GM12892 (cell line): ENCODE data around the gene SORCS2.
"Not testable (repeated sequence)": the region's sequence is repeated elsewhere in the genome, so short reads cannot be mapped to it uniquely, and the experiment has no call there.

Experiments used
- DNase-seq: peaks from one replicate; pipeline ENCODE4 v3.0.0; 2011; ENCODE audit not compliant: insufficient read length
- FAIRE-seq: peaks from 2 replicates; lab custom pipeline; 2011; peaks lifted over from hg19 to GRCh38; lab: Jason Lieb, UNC
- POLR2A ChIP-seq: IDR thresholded peaks from 2 replicates; pipeline ENCODE4 v1.6.1; 2011; ENCODE audit warnings: low read depth, low read length, control low read depth
- POLR2AphosphoS5 ChIP-seq: IDR thresholded peaks from 2 replicates; pipeline ENCODE4 v1.6.1; 2011; ENCODE audit warnings: low read depth, low read length, control low read depth
- TAF1 ChIP-seq: IDR thresholded peaks from 2 replicates; pipeline ENCODE4 v1.6.1; 2011; ENCODE audit warnings: low read depth, mild to moderate bottlenecking, control low read depth, low read length, borderline replicate concordance

The SORCS2 gene

GRCh38 chr4:7207628-7208231 is 15.4 kb downstream of the SORCS2 start:
- DNase-seq = no peak
- FAIRE-seq = no peak
- TF ChIP-seq TAF1 (no peak), POLR2A (no peak), POLR2AphosphoS5 (no peak)

- no peak for DNase-seq
- TF ChIP-seq POLR2A = no peak
- no peak for TF ChIP-seq TAF1
- no peak for TF ChIP-seq POLR2AphosphoS5
- FAIRE-seq = no peak
Measured at GRCh38 chr4:7208509-7209451, 16.4 kb downstream of the SORCS2 start.

GRCh38 chr4:7209699-7210098 is 17.4 kb downstream of the SORCS2 start:
- FAIRE-seq (no peak), DNase-seq (no peak)
- no peak for TF ChIP-seq POLR2A
- no peak for TF ChIP-seq POLR2AphosphoS5
- no peak for TF ChIP-seq TAF1

- TF ChIP-seq TAF1 = no peak
- no peak for TF ChIP-seq POLR2A
- no peak for TF ChIP-seq POLR2AphosphoS5
- no peak for FAIRE-seq
- DNase-seq = no peak
Measured at GRCh38 chr4:7210824-7211223, 18.5 kb downstream of the SORCS2 start.

GRCh38 chr4:7212101-7212674 is 19.9 kb downstream of the SORCS2 start:
- DNase-seq = no peak
- TF ChIP-seq POLR2A (no peak), POLR2AphosphoS5 (no peak), TAF1 (no peak)
- FAIRE-seq = no peak

- no peak for DNase-seq
- FAIRE-seq = no peak
- TF ChIP-seq TAF1 (no peak), POLR2AphosphoS5 (no peak), POLR2A (no peak)
Measured at GRCh38 chr4:7212921-7213320, 20.6 kb downstream of the SORCS2 start.

GRCh38 chr4:7213807-7214206 is 21.5 kb downstream of the SORCS2 start:
- TF ChIP-seq TAF1 (no peak), POLR2AphosphoS5 (no peak), POLR2A (no peak)

GRCh38 chr4:7214359-7214758 is 22.0 kb downstream of the SORCS2 start:
- FAIRE-seq = no peak
- TF ChIP-seq TAF1 (no peak), POLR2A (no peak), POLR2AphosphoS5 (no peak)
- DNase-seq = no peak

More at GRCh38 chr4:7213807-7214206, 21.5 kb downstream of the SORCS2 start:
- FAIRE-seq (no peak), DNase-seq (no peak)

- not testable (repeated sequence) for FAIRE-seq, DNase-seq
Measured at GRCh38 chr4:7215187-7215586, 22.8 kb downstream of the SORCS2 start.

GRCh38 chr4:7217039-7217438 is 24.7 kb downstream of the SORCS2 start:
- DNase-seq (no peak), FAIRE-seq (no peak)
- TF ChIP-seq TAF1 (no peak), POLR2AphosphoS5 (no peak), POLR2A (no peak)

GRCh38 chr4:7217474-7218321 is 25.4 kb downstream of the SORCS2 start:
- FAIRE-seq (no peak), DNase-seq (no peak)
- TF ChIP-seq POLR2AphosphoS5 = no peak
